ENCODE measurements around the gene GNG14. TPM values are rescaled to one million over a fixed set of nuclear protein-coding genes. Genes with fewer than 3 reads are reported as not detected.

GNG14 gene
- total and polyA plus RNA-seq, 2 of the 13 experiments (the other 11 are each of a cell fraction or from before 2014, with no cell fraction given): not detected

GRCh38 chr19:12669270-12670158, 18.3 kb upstream of the GNG14 start (continued):
- TF ChIP-seq HMGXB4 (CRISPR knock-in tag; IDR thresholded peaks at IDR 0.05; ENCODE audit: borderline replicate concordance in 1 of 2, low read depth in 1 of 2) (peak; percentile 47 to 55; a peak in 3 of 4 replicates), SP1 (IDR thresholded peaks at IDR 0.05) (no peak), SP1 (CRISPR knock-in tag; IDR thresholded peaks at IDR 0.05) (peak; percentile 83), SRY (CRISPR knock-in tag; IDR thresholded peaks at IDR 0.05) (peak; percentile 38; the same call in 1 of the 2 replicates), GTF3A (CRISPR knock-in tag; conservative IDR thresholded peaks at IDR 0.05) (no peak), ZNF552 (CRISPR knock-in tag; IDR thresholded peaks at IDR 0.05; ENCODE audit: borderline replicate concordance) (no peak), POLR2AphosphoS5 (IDR thresholded peaks at IDR 0.05; ENCODE audit: low read depth, low read length) (peak; percentile 83), NFKB2 (CRISPR knock-in tag; IDR thresholded peaks at IDR 0.05; ENCODE audit: borderline replicate concordance) (peak; percentile 47; the same call in 1 of the 2 replicates), ZNF546 (CRISPR knock-in tag; conservative IDR thresholded peaks at IDR 0.05) (peak; percentile 26; the same call in 1 of the 2 replicates), TAF15 (IDR thresholded peaks at IDR 0.05; ENCODE audit: low read depth, low read length, poor library complexity, severe bottlenecking) (no peak), NR1H2 (CRISPR knock-in tag; IDR thresholded peaks at IDR 0.05; ENCODE audit: borderline replicate concordance, low read depth) (0 out of 2 replicates have a peak, but pooled peaks have one; percentile 60), EHMT2 (IDR thresholded peaks at IDR 0.05; ENCODE audit: borderline replicate concordance, low read depth, low read length) (no peak), ZNF768 (CRISPR knock-in tag; IDR thresholded peaks at IDR 0.05) (peak; percentile 49; the same call in 1 of the 2 replicates), ATF6 (CRISPR knock-in tag; conservative IDR thresholded peaks at IDR 0.05) (no peak)
- TF ChIP-seq, protein P1, sequence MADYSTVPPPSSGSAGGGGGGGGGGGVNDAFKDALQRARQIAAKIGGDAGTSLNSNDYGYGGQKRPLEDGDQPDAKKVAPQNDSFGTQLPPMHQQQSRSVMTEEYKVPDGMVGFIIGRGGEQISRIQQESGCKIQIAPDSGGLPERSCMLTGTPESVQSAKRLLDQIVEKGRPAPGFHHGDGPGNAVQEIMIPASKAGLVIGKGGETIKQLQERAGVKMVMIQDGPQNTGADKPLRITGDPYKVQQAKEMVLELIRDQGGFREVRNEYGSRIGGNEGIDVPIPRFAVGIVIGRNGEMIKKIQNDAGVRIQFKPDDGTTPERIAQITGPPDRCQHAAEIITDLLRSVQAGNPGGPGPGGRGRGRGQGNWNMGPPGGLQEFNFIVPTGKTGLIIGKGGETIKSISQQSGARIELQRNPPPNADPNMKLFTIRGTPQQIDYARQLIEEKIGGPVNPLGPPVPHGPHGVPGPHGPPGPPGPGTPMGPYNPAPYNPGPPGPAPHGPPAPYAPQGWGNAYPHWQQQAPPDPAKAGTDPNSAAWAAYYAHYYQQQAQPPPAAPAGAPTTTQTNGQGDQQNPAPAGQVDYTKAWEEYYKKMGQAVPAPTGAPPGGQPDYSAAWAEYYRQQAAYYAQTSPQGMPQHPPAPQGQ (CRISPR knock-in tag; IDR thresholded peaks at IDR 0.05; ENCODE audit: borderline replicate concordance): no peak
- TF ChIP-seq, protein P2, sequence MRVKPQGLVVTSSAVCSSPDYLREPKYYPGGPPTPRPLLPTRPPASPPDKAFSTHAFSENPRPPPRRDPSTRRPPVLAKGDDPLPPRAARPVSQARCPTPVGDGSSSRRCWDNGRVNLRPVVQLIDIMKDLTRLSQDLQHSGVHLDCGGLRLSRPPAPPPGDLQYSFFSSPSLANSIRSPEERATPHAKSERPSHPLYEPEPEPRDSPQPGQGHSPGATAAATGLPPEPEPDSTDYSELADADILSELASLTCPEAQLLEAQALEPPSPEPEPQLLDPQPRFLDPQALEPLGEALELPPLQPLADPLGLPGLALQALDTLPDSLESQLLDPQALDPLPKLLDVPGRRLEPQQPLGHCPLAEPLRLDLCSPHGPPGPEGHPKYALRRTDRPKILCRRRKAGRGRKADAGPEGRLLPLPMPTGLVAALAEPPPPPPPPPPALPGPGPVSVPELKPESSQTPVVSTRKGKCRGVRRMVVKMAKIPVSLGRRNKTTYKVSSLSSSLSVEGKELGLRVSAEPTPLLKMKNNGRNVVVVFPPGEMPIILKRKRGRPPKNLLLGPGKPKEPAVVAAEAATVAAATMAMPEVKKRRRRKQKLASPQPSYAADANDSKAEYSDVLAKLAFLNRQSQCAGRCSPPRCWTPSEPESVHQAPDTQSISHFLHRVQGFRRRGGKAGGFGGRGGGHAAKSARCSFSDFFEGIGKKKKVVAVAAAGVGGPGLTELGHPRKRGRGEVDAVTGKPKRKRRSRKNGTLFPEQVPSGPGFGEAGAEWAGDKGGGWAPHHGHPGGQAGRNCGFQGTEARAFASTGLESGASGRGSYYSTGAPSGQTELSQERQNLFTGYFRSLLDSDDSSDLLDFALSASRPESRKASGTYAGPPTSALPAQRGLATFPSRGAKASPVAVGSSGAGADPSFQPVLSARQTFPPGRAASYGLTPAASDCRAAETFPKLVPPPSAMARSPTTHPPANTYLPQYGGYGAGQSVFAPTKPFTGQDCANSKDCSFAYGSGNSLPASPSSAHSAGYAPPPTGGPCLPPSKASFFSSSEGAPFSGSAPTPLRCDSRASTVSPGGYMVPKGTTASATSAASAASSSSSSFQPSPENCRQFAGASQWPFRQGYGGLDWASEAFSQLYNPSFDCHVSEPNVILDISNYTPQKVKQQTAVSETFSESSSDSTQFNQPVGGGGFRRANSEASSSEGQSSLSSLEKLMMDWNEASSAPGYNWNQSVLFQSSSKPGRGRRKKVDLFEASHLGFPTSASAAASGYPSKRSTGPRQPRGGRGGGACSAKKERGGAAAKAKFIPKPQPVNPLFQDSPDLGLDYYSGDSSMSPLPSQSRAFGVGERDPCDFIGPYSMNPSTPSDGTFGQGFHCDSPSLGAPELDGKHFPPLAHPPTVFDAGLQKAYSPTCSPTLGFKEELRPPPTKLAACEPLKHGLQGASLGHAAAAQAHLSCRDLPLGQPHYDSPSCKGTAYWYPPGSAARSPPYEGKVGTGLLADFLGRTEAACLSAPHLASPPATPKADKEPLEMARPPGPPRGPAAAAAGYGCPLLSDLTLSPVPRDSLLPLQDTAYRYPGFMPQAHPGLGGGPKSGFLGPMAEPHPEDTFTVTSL (CRISPR knock-in tag; IDR thresholded peaks at IDR 0.05; ENCODE audit: borderline replicate concordance): no peak
